GM12878 (cell line): ENCODE measurements around the gene CBX2. TPM values are rescaled to one million over a fixed set of nuclear protein-coding genes. Genes with fewer than 3 reads are reported as not detected.

Experiments
- E2F4 ChIP-seq: IDR thresholded peaks from 2 replicates; pipeline ENCODE4 v1.6.1; 2012; ENCODE audit warnings: low read depth, low read length, improper control_type of control experiment
- EGR1 ChIP-seq, 2 experiments: IDR thresholded peaks; 1 replicate in 1 of 2; 2 replicates in 1 of 2; pipeline ENCODE4 v1.6.1; 2011 to 2012; ENCODE audit warnings: low read depth in 2 of 2, low read length in 2 of 2, borderline replicate concordance in 1 of 2, mild to moderate bottlenecking in 1 of 2, moderate library complexity in 1 of 2
- EZH2 ChIP-seq: IDR thresholded peaks from 2 replicates; pipeline ENCODE4 v1.6.1; 2012; ENCODE audit warnings: low read depth, mild to moderate bottlenecking, control low read depth, inconsistent platforms, low read length, borderline replicate concordance; ENCODE audit not compliant: control insufficient read depth
- NR2F1 ChIP-seq: fragments of 450-650 bp; conservative IDR thresholded peaks from 2 replicates; pipeline ENCODE4 v1.6.1; 2017; ENCODE audit warnings: mild to moderate bottlenecking
- PAX5 ChIP-seq: IDR thresholded peaks from 2 replicates; pipeline ENCODE4 v1.6.1; 2011; ENCODE audit warnings: low read depth, low read length, borderline replicate concordance
- RAD21 ChIP-seq: IDR thresholded peaks from 2 replicates; pipeline ENCODE4 v1.6.1; 2011; ENCODE audit warnings: mild to moderate bottlenecking, low read depth, low read length, moderate library complexity; ENCODE audit not compliant: insufficient read depth
- RB1 ChIP-seq: fragments of 450-650 bp; formaldehyde crosslinking; IDR thresholded peaks from 2 replicates; pipeline ENCODE4 v1.6.1; 2017; ENCODE audit warnings: mild to moderate bottlenecking, borderline replicate concordance
- SREBF2 ChIP-seq: IDR thresholded peaks from 2 replicates; pipeline ENCODE4 v1.6.1; 2012; ENCODE audit warnings: mild to moderate bottlenecking, low read length
- polyA plus RNA-seq, 11 experiments: library from polyadenylated mRNA; depleted of rRNA in 4 of 11; unstranded in 6 of 11; stranded (reverse) in 5 of 11; fragments of >200 nt; fragmentation: Nextera tagmentation in 4 of 11; fragmentation: Illumina TruSeq in 1 of 11; extraction: Ambion mirVana in 4 of 11; extraction: Trizol in 1 of 11; gene quantifications; 1 replicate in 1 of 11; 2 replicates in 10 of 11; pipeline versions ENCODE4 v1.2.1 to v1.2.3, GENCODE V29; 2011 to 2016; ENCODE audit warnings: inconsistent platforms in 2 of 11, missing spikeins in 2 of 11, low read depth in 1 of 11
- total RNA-seq, 4 experiments: library from RNA; depleted of rRNA in 3 of 4; stranded (reverse); fragments of >200 nt in 3 of 4; fragmentation: Illumina TruSeq in 1 of 4; extraction: Trizol in 1 of 4; gene quantifications; 2 replicates each; pipeline versions ENCODE4 v1.2.1 to v1.2.3, GENCODE V29; 2013 to 2021
- TF ChIP-seq, protein P1 (sequence below): IDR thresholded peaks from 2 replicates; pipeline ENCODE4 v1.6.1; 2011; ENCODE audit warnings: mild to moderate bottlenecking, low read depth, low read length, moderate library complexity; ENCODE audit not compliant: insufficient replicate concordance

CBX2 gene
- total and polyA plus RNA-seq, 10 of the 15 experiments (the other 5 are each of a cell fraction or from before 2014, with no cell fraction given), result 0.35 to 7.5 (median 4.2) TPM

- TF ChIP-seq, protein P1, sequence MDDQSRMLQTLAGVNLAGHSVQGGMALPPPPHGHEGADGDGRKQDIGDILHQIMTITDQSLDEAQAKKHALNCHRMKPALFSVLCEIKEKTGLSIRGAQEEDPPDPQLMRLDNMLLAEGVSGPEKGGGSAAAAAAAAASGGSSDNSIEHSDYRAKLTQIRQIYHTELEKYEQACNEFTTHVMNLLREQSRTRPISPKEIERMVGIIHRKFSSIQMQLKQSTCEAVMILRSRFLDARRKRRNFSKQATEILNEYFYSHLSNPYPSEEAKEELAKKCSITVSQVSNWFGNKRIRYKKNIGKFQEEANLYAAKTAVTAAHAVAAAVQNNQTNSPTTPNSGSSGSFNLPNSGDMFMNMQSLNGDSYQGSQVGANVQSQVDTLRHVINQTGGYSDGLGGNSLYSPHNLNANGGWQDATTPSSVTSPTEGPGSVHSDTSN, result no peak
- TF ChIP-seq PAX5 (no peak), RAD21 (peak; percentile 62), SREBF2 (no peak), RB1 (no peak), EGR1 (IDR thresholded peaks at IDR 0.05; ENCODE audit: borderline replicate concordance in 1 of 2, low read depth in 2 of 2, low read length in 2 of 2) (no peak), NR2F1 (no peak), EZH2 (no peak), E2F4 (no peak)
Measured at GRCh38 chr17:79808763-79809529, 31.0 kb downstream of the CBX2 start (continued).
